Measurements from ENCODE around the gene CNTF. TPM values are rescaled to one million over a fixed set of nuclear protein-coding genes. Genes with fewer than 3 reads are reported as not detected.

Gene CNTF
- total RNA-seq, 2 donors from 2014 or later = 4.7 to 5.3 TPM

- Histone ChIP-seq H3K27me3 (replicated peaks; ENCODE audit: insufficient read depth) (no peaks in the 10 kb centered on the region), H3K27ac (peak overlapping the region; percentile 98 to 100), H3K36me3 (no peaks in the 10 kb centered on the region), H3K4me3 (peak overlapping the region; percentile 84), H3K9me3 (no peaks in the 10 kb centered on the region), H3K4me1 (ENCODE audit: control insufficient read depth in 1 of 2, low read depth in 2 of 2) (peaks cover 50 to 66% of the 10 kb centered on the region in 2 donors)
- peak; percentile 73 for TF ChIP-seq CTCF (IDR thresholded peaks at IDR 0.05)
- DNase-seq (ENCODE audit: low spot score) (peak; percentile 78), ATAC-seq (ENCODE audit: insufficient number of reproducible peaks, low FRiP score, low read depth) (peak; percentile 54)
These were observed 43.0 kb upstream of the CNTF start for GRCh38 chr11:58579192-58580129.

- Histone ChIP-seq H3K36me3 (no peaks in the 10 kb centered on the region), H3K27ac (peak overlapping the region; percentile 98 to 100), H3K4me1 (ENCODE audit: control insufficient read depth in 1 of 2, low read depth in 2 of 2) (peaks cover 42 to 65% of the 10 kb centered on the region in 2 donors), H3K27me3 (replicated peaks; ENCODE audit: insufficient read depth) (no peaks in the 10 kb centered on the region), H3K4me3 (peak overlapping the region; percentile 84), H3K9me3 (no peaks in the 10 kb centered on the region)
- TF ChIP-seq CTCF (IDR thresholded peaks at IDR 0.05) = no peak
- ATAC-seq (ENCODE audit: insufficient number of reproducible peaks, low FRiP score, low read depth) (no peak), DNase-seq (ENCODE audit: low spot score) (no peak)
These were observed 42.2 kb upstream of the CNTF start for GRCh38 chr11:58580311-58580710.

GRCh38 chr11:58582437-58582836 is 40.0 kb upstream of the CNTF start:
- H3K9me3 ChIP-seq = no peaks in the 10 kb centered on the region
- H3K36me3 ChIP-seq = no peaks in the 10 kb centered on the region
- no peak overlapping the region for H3K4me3 ChIP-seq
- no peaks in the 10 kb centered on the region for H3K27me3 ChIP-seq (replicated peaks; ENCODE audit: insufficient read depth)
- no peak for DNase-seq (ENCODE audit: low spot score)
- H3K4me1 ChIP-seq (ENCODE audit: control insufficient read depth in 1 of 2, low read depth in 2 of 2) = peaks cover 27 to 44% of the 10 kb centered on the region in 2 donors
- H3K27ac ChIP-seq = no peak overlapping the region
- no peak for TF ChIP-seq CTCF (IDR thresholded peaks at IDR 0.05)
- ATAC-seq (ENCODE audit: insufficient number of reproducible peaks, low FRiP score, low read depth) = no peak

GRCh38 chr11:58586998-58587397 is 35.5 kb upstream of the CNTF start:
- Histone ChIP-seq H3K4me3 (no peak overlapping the region), H3K36me3 (no peaks in the 10 kb centered on the region), H3K27ac (no peak overlapping the region), H3K4me1 (ENCODE audit: control insufficient read depth in 1 of 2, low read depth in 2 of 2) (peaks cover 11 to 24% of the 10 kb centered on the region in 2 donors), H3K9me3 (no peaks in the 10 kb centered on the region), H3K27me3 (replicated peaks; ENCODE audit: insufficient read depth) (no peaks in the 10 kb centered on the region)
- ATAC-seq (ENCODE audit: insufficient number of reproducible peaks, low FRiP score, low read depth) (no peak), DNase-seq (ENCODE audit: low spot score) (no peak)
- no peak for TF ChIP-seq CTCF (IDR thresholded peaks at IDR 0.05)

GRCh38 chr11:58591659-58592058 is 30.8 kb upstream of the CNTF start:
- DNase-seq (ENCODE audit: low spot score) = no peak
- no peak for TF ChIP-seq CTCF (IDR thresholded peaks at IDR 0.05)
- H3K27me3 ChIP-seq (replicated peaks; ENCODE audit: insufficient read depth) = no peaks in the 10 kb centered on the region
- ATAC-seq (ENCODE audit: insufficient number of reproducible peaks, low FRiP score, low read depth) = no peak
- H3K4me1 ChIP-seq (ENCODE audit: control insufficient read depth in 1 of 2, low read depth in 2 of 2) = peaks cover 3 to 7% of the 10 kb centered on the region in 2 donors
- no peak overlapping the region for H3K27ac ChIP-seq
- H3K9me3 ChIP-seq = no peaks in the 10 kb centered on the region
- H3K36me3 ChIP-seq = no peaks in the 10 kb centered on the region
- H3K4me3 ChIP-seq = no peak overlapping the region

Data from thoracic aorta (tissue), 2 donors.